HepG2 (cell line): ENCODE data around the gene RCOR1. TPM values are rescaled to one million over a fixed set of nuclear protein-coding genes. Genes with fewer than 3 reads are reported as not detected.

Source experiments
- ARID2 ChIP-seq: sonication (generic); formaldehyde crosslinking; IDR thresholded peaks from 2 replicates; pipeline ENCODE4 v1.8.1; 2022; ENCODE audit warnings: mild to moderate bottlenecking, missing genetic modification reagents, borderline replicate concordance
- ASH2L ChIP-seq: fragments of 300-600, 200-600 bp; sonication (generic); IDR thresholded peaks from 2 replicates; pipeline ENCODE4 v1.7.0; 2017; ENCODE audit warnings: low read depth, mild to moderate bottlenecking, moderate library complexity, mixed read lengths, low read length; ENCODE audit not compliant: insufficient read length
- CHD4 ChIP-seq: fragments of 200-600 bp; sonication (generic); IDR thresholded peaks from 2 replicates; pipeline ENCODE4 v1.7.0; 2017; ENCODE audit warnings: mild to moderate bottlenecking, low read length, borderline replicate concordance
- FOXC1 ChIP-seq: sonication (generic); formaldehyde crosslinking; IDR thresholded peaks from 2 replicates; pipeline ENCODE4 v1.8.0; 2022; ENCODE audit warnings: mild to moderate bottlenecking, missing genetic modification reagents, borderline replicate concordance
- HNRNPL ChIP-seq: fragments of 200-400 bp; formaldehyde crosslinking; IDR thresholded peaks from 2 replicates; pipeline ENCODE4 v1.6.1; 2017; ENCODE audit warnings: mild to moderate bottlenecking, low read depth, low read length
- KLF11 ChIP-seq: IDR thresholded peaks from 2 replicates; pipeline ENCODE4 v1.6.1; 2016; ENCODE audit warnings: missing compliant biosample characterization
- NRL ChIP-seq: sonication (generic); formaldehyde crosslinking; IDR thresholded peaks from 2 replicates; pipeline ENCODE4 v1.5.0; 2020; ENCODE audit warnings: missing genetic modification reagents, mild to moderate bottlenecking, moderate library complexity, borderline replicate concordance
- SAP130 ChIP-seq: IDR thresholded peaks from 2 replicates; pipeline ENCODE4 v1.6.1; 2016; ENCODE audit warnings: low read depth
- XRCC5 ChIP-seq: fragments of 200-400 bp; formaldehyde crosslinking; optimal IDR thresholded peaks from 2 replicates; pipeline ENCODE3; 2017; ENCODE audit warnings: mild to moderate bottlenecking, low read length
- ZC3H4 ChIP-seq: sonication (generic); formaldehyde crosslinking; IDR thresholded peaks from 2 replicates; pipeline ENCODE4 v1.4.0; 2020; ENCODE audit warnings: missing genetic modification reagents, borderline replicate concordance
- ZKSCAN8 ChIP-seq: IDR thresholded peaks from 2 replicates; pipeline ENCODE4 v1.6.1; 2016; ENCODE audit warnings: borderline replicate concordance, missing genetic modification reagents, missing compliant biosample characterization
- ZMYM3 ChIP-seq: sonication (generic); formaldehyde crosslinking; IDR thresholded peaks from 2 replicates; pipeline ENCODE4 v1.5.1; 2020; ENCODE audit warnings: mild to moderate bottlenecking, missing genetic modification reagents
- ZNF430 ChIP-seq: sonication (generic); formaldehyde crosslinking; IDR thresholded peaks from 2 replicates; pipeline ENCODE4 v1.9.0; 2021; ENCODE audit warnings: mild to moderate bottlenecking, missing genetic modification reagents
- ZNF441 ChIP-seq: sonication (generic); formaldehyde crosslinking; IDR thresholded peaks from 2 replicates; pipeline ENCODE4 v1.7.0; 2021; ENCODE audit warnings: missing genetic modification reagents, borderline replicate concordance
- ZNF549 ChIP-seq: sonication (generic); formaldehyde crosslinking; IDR thresholded peaks from 2 replicates; pipeline ENCODE4 v1.5.0; 2020; ENCODE audit warnings: missing genetic modification reagents
- ZNF644 ChIP-seq: IDR thresholded peaks from 2 replicates; pipeline ENCODE4 v1.6.1; 2016; ENCODE audit warnings: low read depth
- ZNF746 ChIP-seq: sonication (generic); formaldehyde crosslinking; IDR thresholded peaks from 2 replicates; pipeline ENCODE4 v1.8.0; 2022; ENCODE audit warnings: mild to moderate bottlenecking, missing genetic modification reagents
- ZNF850 ChIP-seq: sonication (generic); formaldehyde crosslinking; conservative IDR thresholded peaks from 2 replicates; pipeline ENCODE4 v1.9.0; 2021; ENCODE audit warnings: mild to moderate bottlenecking, missing genetic modification reagents
- ZSCAN12 ChIP-seq: sonication (generic); formaldehyde crosslinking; IDR thresholded peaks from 2 replicates; pipeline ENCODE4 v1.9.0; 2021; ENCODE audit warnings: mild to moderate bottlenecking, missing genetic modification reagents
- ZUFSP ChIP-seq: sonication (generic); formaldehyde crosslinking; IDR thresholded peaks from 2 replicates; pipeline ENCODE4 v1.9.0; 2021; ENCODE audit warnings: missing genetic modification reagents, mild to moderate bottlenecking, borderline replicate concordance
- polyA plus RNA-seq, 8 experiments: library from polyadenylated mRNA; depleted of rRNA in 3 of 8; stranded (reverse) in 7 of 8; unstranded in 1 of 8; fragments of >200 nt; fragmentation: Illumina TruSeq in 4 of 8; extraction: Trizol in 4 of 8; gene quantifications; 2 replicates each; pipeline versions ENCODE4 v1.2.1 to v1.2.3, GENCODE V29; 2011 to 2016; ENCODE audit warnings: low read depth in 4 of 8, missing spikeins in 1 of 8, mixed read lengths in 1 of 8; ENCODE audit not compliant: insufficient read depth in 1 of 8
- total RNA-seq, 5 experiments: library from RNA; depleted of rRNA; stranded (reverse); fragments of >200 nt; fragmentation: Illumina TruSeq; extraction: Trizol; gene quantifications; 2 replicates each; pipeline ENCODE4 v1.2.3, GENCODE V29; 2016; ENCODE audit warnings: low read depth in 1 of 5
- TF ChIP-seq, protein P1 (sequence below): sonication (generic); formaldehyde crosslinking; IDR thresholded peaks from 2 replicates; pipeline ENCODE4 v1.4.0; 2020; ENCODE audit warnings: missing genetic modification reagents, mild to moderate bottlenecking, borderline replicate concordance
- TF ChIP-seq, protein P2 (sequence below): sonication (generic); formaldehyde crosslinking; IDR thresholded peaks from 2 replicates; pipeline ENCODE4 v1.9.0; 2021; ENCODE audit warnings: missing genetic modification reagents, borderline replicate concordance
- TF ChIP-seq, protein P3 (sequence below): IDR thresholded peaks from 2 replicates; pipeline ENCODE4 v1.6.1; 2016; ENCODE audit warnings: mild to moderate bottlenecking, missing biosample characterization, missing genetic modification reagents

RCOR1 gene
- total and polyA plus RNA-seq, 2 of the 13 experiments (the other 11 are each of a cell fraction or from before 2014, with no cell fraction given): 10.2 to 11.1 TPM

DNA sequence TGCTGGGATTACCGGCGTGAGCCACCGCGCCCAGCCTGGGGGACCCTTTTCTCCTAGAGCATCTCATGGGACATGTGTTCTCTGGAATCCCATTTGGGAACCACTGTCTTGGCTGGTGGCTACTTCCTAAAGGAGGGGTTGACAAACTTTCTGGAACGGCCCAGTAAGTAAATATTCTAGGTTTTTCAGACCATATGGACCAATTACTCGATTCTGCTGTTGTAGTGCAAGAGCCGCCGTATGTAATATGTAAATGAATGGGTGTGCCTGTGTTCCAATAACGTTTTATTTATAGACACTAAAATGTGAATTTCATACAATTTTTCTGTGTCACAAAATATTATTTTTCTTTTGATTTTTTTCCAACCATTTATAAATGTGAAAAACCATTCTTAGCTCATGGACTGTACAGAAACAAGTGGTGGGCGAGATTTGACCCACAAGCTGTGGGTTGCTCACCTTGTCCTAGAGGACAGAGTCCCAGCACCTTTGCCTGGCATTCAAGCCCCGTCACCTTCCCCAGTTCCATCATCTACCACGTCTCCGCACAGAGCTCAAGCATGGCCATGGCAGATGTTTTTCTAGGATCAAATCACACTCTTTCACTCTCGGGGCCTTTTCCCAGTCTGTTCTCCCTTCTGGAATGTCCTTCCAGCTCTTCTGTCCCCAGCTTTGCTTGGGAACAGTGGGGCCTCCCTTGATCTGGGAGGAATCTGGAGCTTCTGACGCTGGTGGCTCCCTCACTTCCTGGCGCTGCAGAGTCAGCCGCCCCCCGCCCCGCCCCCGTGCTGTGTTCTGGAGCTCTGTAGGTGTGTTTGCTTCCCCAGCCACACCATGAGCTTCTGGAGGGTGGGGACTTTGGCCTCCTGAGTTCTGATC is 17.9 kb upstream of the RCOR1 start (continued):
- TF ChIP-seq ZKSCAN8 (peak; percentile 41; the same call in 1 of the 2 replicates), XRCC5 (no peak), SAP130 (CRISPR knock-in tag) (peak; percentile 83), ZUFSP (CRISPR knock-in tag) (no peak), FOXC1 (CRISPR knock-in tag) (peak; percentile 85; the same call in 1 of the 2 replicates), ZNF430 (CRISPR knock-in tag) (peak; percentile 51; the same call in 1 of the 2 replicates), CHD4 (no peak; the same call in 1 of the 2 replicates), ZNF644 (CRISPR knock-in tag) (peak; percentile 18; the same call in 1 of the 2 replicates), ZSCAN12 (CRISPR knock-in tag) (no peak), KLF11 (CRISPR knock-in tag) (peak; percentile 83; the same call in 1 of the 2 replicates), NRL (CRISPR knock-in tag) (peak; percentile 50; the same call in 1 of the 2 replicates), ZNF850 (CRISPR knock-in tag) (no peak), ZNF549 (CRISPR knock-in tag) (peak; percentile 80; the same call in 1 of the 2 replicates), ZNF441 (CRISPR knock-in tag) (peak; percentile 79; the same call in 1 of the 2 replicates), ZNF746 (CRISPR knock-in tag) (peak; percentile 60; the same call in 1 of the 2 replicates), ASH2L (peak; percentile 44), ARID2 (CRISPR knock-in tag) (peak; percentile 82), ZMYM3 (CRISPR knock-in tag) (peak; percentile 61; the same call in 1 of the 2 replicates), ZC3H4 (CRISPR knock-in tag) (0 out of 2 replicates have a peak, but pooled peaks have one; percentile 54), HNRNPL (no peak)
- TF ChIP-seq, protein P1, sequence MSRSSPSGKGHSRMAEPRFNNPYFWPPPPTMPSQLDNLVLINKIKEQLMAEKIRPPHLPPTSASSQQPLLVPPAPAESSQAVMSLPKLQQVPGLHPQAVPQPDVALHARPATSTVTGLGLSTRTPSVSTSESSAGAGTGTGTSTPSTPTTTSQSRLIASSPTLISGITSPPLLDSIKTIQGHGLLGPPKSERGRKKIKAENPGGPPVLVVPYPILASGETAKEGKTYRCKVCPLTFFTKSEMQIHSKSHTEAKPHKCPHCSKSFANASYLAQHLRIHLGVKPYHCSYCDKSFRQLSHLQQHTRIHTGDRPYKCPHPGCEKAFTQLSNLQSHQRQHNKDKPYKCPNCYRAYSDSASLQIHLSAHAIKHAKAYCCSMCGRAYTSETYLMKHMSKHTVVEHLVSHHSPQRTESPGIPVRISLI (CRISPR knock-in tag): 0 out of 2 replicates have a peak, but pooled peaks have one; percentile 65
- TF ChIP-seq, protein P2, sequence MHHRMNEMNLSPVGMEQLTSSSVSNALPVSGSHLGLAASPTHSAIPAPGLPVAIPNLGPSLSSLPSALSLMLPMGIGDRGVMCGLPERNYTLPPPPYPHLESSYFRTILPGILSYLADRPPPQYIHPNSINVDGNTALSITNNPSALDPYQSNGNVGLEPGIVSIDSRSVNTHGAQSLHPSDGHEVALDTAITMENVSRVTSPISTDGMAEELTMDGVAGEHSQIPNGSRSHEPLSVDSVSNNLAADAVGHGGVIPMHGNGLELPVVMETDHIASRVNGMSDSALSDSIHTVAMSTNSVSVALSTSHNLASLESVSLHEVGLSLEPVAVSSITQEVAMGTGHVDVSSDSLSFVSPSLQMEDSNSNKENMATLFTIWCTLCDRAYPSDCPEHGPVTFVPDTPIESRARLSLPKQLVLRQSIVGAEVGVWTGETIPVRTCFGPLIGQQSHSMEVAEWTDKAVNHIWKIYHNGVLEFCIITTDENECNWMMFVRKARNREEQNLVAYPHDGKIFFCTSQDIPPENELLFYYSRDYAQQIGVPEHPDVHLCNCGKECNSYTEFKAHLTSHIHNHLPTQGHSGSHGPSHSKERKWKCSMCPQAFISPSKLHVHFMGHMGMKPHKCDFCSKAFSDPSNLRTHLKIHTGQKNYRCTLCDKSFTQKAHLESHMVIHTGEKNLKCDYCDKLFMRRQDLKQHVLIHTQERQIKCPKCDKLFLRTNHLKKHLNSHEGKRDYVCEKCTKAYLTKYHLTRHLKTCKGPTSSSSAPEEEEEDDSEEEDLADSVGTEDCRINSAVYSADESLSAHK (CRISPR knock-in tag): no peak
- TF ChIP-seq, protein P3, sequence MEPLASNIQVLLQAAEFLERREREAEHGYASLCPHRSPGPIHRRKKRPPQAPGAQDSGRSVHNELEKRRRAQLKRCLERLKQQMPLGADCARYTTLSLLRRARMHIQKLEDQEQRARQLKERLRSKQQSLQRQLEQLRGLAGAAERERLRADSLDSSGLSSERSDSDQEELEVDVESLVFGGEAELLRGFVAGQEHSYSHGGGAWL: peak; percentile 24; the same call in 1 of the 2 replicates
